Measurements from ENCODE around the gene NANOS2.

NANOS2 gene

GRCh38 chr19:45878043-45878794, 36.4 kb downstream of the NANOS2 start:
- peaks cover under 1% of the 10 kb centered on the region for H3K36me3 Mint-ChIP-seq (ENCODE audit: low read depth)
- H3K9me3 Mint-ChIP-seq: no peaks in the 10 kb centered on the region
- peak overlapping the region; percentile 10 to 50 (median 13) for H3K4me3 Mint-ChIP-seq
- H3K4me1 Mint-ChIP-seq: peaks cover 39% of the 10 kb centered on the region
- peaks cover 17% of the 10 kb centered on the region for H3K27me3 Mint-ChIP-seq (ENCODE audit: low read depth)
- peak overlapping the region; percentile 29 to 90 (median 82) for H3K27ac Mint-ChIP-seq
- TF ChIP-seq, protein P1, sequence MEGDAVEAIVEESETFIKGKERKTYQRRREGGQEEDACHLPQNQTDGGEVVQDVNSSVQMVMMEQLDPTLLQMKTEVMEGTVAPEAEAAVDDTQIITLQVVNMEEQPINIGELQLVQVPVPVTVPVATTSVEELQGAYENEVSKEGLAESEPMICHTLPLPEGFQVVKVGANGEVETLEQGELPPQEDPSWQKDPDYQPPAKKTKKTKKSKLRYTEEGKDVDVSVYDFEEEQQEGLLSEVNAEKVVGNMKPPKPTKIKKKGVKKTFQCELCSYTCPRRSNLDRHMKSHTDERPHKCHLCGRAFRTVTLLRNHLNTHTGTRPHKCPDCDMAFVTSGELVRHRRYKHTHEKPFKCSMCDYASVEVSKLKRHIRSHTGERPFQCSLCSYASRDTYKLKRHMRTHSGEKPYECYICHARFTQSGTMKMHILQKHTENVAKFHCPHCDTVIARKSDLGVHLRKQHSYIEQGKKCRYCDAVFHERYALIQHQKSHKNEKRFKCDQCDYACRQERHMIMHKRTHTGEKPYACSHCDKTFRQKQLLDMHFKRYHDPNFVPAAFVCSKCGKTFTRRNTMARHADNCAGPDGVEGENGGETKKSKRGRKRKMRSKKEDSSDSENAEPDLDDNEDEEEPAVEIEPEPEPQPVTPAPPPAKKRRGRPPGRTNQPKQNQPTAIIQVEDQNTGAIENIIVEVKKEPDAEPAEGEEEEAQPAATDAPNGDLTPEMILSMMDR (IDR thresholded peaks at IDR 0.05; ENCODE audit: unreplicated experiment in 3 of 3): no peak

DNA sequence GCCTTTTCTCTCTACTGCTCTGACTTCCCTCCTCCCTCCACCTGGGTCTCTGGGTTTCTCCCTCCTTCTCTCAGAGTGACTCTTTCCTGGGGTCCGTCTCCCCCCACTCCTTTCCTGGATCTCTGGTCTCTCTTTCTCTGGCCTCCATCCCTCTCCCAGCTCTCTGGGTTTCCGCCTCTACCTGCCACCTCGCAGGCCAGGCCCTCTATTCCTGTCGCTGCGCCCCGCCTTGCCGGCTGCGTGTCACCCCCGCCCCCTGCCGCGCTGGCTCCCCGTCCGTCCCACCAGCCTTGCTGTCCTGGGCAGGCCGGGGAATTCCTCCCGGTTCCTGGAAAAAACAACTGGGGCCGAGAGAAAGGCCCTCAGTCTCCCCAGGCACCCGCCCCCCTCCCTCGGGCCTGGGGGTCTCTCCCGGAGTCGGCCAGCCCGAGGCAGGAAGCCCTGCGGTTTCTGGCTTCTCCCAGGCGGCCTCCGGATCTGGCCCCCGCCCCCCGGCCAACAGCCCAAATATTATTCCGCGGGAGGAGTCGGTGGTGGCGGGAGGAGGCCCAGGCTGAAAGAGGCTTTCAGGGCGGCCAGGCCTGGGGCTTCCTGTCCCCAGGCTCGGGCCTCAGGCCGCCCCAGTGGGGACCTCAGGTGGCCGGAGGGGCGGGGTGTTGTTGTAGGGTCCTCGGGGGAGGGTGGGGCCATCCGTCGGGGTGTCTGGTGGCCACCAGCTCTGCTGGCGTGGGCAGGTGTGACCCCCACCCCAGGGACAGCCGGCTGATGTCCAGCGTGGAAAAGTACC, 38.0 kb downstream of the NANOS2 start:
- H3K27me3 Mint-ChIP-seq (ENCODE audit: low read depth): peaks cover 17% of the 10 kb centered on the region
- no peaks in the 10 kb centered on the region for H3K9me3 Mint-ChIP-seq
- peaks cover 30% of the 10 kb centered on the region for H3K4me1 Mint-ChIP-seq
- TF ChIP-seq, protein P1 (IDR thresholded peaks at IDR 0.05; ENCODE audit: unreplicated experiment in 3 of 3): no peak
- H3K4me3 Mint-ChIP-seq: peak overlapping the region; percentile 35 to 55 (median 51)
- H3K36me3 Mint-ChIP-seq (ENCODE audit: low read depth): no peaks in the 10 kb centered on the region
- peak overlapping the region; percentile 73 to 90 (median 77) for H3K27ac Mint-ChIP-seq

- H3K27ac Mint-ChIP-seq: peak overlapping the region; percentile 73 to 90 (median 77)
- TF ChIP-seq, protein P1 (IDR thresholded peaks at IDR 0.05; ENCODE audit: unreplicated experiment in 3 of 3): no peak
- H3K36me3 Mint-ChIP-seq (ENCODE audit: low read depth): no peaks in the 10 kb centered on the region
- peaks cover 24% of the 10 kb centered on the region for H3K4me1 Mint-ChIP-seq
- H3K9me3 Mint-ChIP-seq: no peaks in the 10 kb centered on the region
- H3K4me3 Mint-ChIP-seq: peak overlapping the region; percentile 35 to 55 (median 51)
- H3K27me3 Mint-ChIP-seq (ENCODE audit: low read depth): peaks cover 15% of the 10 kb centered on the region
Observed at GRCh38 chr19:45876161-45876410, 38.5 kb downstream of the NANOS2 start.

DNA sequence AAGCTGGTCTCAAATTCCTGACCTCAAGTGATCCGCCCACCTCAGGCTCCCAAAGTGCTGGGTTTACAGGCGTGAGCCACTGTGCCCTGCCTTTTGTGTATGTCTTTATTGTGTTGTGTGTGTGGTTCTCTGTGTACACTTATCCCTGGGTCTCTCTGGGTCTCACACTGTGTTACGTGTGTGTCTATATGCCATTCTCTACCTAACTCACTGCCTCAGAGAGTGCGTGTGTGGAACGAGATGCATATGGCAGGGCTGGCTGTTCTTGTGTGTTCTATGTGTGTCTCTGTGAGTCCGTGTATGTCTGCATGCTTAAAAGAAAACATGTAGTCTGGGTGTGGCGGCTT, 40.0 kb downstream of the NANOS2 start:
- H3K9me3 Mint-ChIP-seq: no peaks in the 10 kb centered on the region
- peak overlapping the region; percentile 50 to 62 (median 61) for H3K27ac Mint-ChIP-seq
- peaks cover 13% of the 10 kb centered on the region for H3K27me3 Mint-ChIP-seq (ENCODE audit: low read depth)
- no peaks in the 10 kb centered on the region for H3K36me3 Mint-ChIP-seq (ENCODE audit: low read depth)
- H3K4me1 Mint-ChIP-seq: peaks cover 23% of the 10 kb centered on the region
- TF ChIP-seq, protein P1 (IDR thresholded peaks at IDR 0.05; ENCODE audit: unreplicated experiment in 3 of 3): no peak
- peak overlapping the region in 2 of 3 experiments; percentile 23 to 45 for H3K4me3 Mint-ChIP-seq

DNA sequence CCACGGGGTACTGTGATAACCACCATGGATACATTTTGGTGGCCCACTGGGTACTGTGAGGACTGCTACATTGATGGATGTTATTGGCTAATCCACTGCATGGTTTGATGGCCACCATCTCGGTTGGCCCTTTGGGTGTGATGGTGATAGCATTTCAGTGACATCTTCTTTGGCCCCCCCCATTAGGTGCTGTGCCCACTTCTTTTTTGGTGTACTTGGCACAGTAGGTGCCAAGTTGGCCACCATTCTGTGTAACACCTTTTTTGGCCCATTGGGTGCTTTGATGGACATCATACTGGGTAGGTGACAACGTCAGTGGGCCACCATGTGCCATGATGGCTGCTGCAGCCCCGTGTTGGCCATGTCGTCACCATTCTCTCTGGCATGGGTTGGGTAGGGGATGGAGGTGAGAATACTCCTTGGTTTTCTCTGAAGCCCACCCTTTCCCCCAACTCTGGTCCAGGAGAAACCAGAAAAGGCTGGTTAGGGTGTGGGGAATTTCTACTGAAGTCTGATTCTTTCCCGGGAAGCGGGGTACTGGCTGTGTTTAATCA, 41.3 kb downstream of the NANOS2 start:
- H3K4me3 Mint-ChIP-seq: no peak overlapping the region
- H3K36me3 Mint-ChIP-seq (ENCODE audit: low read depth): no peaks in the 10 kb centered on the region
- peaks cover 9% of the 10 kb centered on the region for H3K27me3 Mint-ChIP-seq (ENCODE audit: low read depth)

More for the DNA sequence above, 41.3 kb downstream of the NANOS2 start:
- peak overlapping the region in 1 of 3 experiments; percentile 33 for H3K27ac Mint-ChIP-seq
- H3K9me3 Mint-ChIP-seq: no peaks in the 10 kb centered on the region
- TF ChIP-seq, protein P1 (IDR thresholded peaks at IDR 0.05; ENCODE audit: unreplicated experiment in 3 of 3): no peak
- H3K4me1 Mint-ChIP-seq: peaks cover 17% of the 10 kb centered on the region
